ENCODE measurements around the gene SULT1C2. TPM values are rescaled to one million over a fixed set of nuclear protein-coding genes. Genes with fewer than 3 reads are reported as not detected.

The SULT1C2 gene
- total and polyA plus RNA-seq, 2 donors (not counting 1 experiment from before 2014, with no cell fraction given), result not detected

DNA sequence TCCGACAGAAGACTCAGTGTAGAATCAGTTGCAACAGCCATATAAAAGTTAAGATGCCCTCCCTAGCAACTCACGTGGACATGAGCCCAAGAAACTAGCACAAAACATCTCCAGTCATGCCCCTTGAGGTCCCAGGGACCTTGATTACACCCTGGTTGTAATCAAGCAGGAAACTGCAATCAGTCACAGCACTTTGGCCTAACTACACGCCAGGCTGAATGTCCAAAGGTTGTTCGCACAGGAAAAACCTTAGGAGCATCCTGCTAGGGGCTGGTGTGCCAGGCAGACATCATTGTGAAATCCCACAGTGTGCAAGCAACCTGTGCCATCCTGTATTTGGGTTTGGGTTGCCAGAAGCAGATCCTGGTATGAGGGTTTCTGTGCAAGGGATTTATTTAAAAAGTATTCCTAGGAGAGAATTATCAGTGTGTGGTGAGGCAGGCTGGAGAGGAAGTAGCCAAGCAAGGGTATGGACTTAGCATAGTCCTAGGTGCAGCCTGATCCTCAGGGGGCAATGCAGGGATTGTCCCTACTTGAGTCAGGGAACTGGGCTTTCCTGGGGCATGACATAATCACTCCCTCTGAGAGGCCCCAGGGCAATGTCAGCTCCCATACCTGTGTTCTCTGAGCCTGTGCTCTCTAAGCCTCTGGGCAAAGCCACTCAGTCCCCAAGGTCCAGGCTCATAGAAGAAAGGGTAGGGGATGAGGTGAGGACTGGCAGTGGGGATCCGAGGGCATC is 17.8 kb upstream of the SULT1C2 start:
- H3K4me1 ChIP-seq (ENCODE audit: control insufficient read depth in 2 of 2, insufficient read depth in 2 of 2, low read length in 2 of 2), result no peaks in the 10 kb centered on the region
- no peaks in the 10 kb centered on the region for H3K79me2 ChIP-seq (ENCODE audit: control insufficient read depth, insufficient read depth, low read length)
- no peak for DNase-seq
- H3K9me3 ChIP-seq (ENCODE audit: control extremely low read depth in 1 of 3, control insufficient read depth in 2 of 3, insufficient read depth in 1 of 3, low read length in 2 of 3), result no peaks in the 10 kb centered on the region
- H3K9ac ChIP-seq (ENCODE audit: low read length), result no peak overlapping the region
- CTCF ChIA-PET, result no interaction called here
- no peak overlapping the region for H2AFZ ChIP-seq (ENCODE audit: insufficient read depth, low read depth, low read length, poor library complexity, severe bottlenecking)
- intact Hi-C loops (cut with micrococcal nuclease), result no loop called here
- Mint-ChIP-seq H3K27ac (no peak overlapping the region), H3K4me1 (no peaks in the 10 kb centered on the region), H3K27me3 (peaks cover 8% of the 10 kb centered on the region), H3K4me3 (no peak overlapping the region), H3K9me3 (ENCODE audit: insufficient read depth) (no peaks in the 10 kb centered on the region)
- no peaks in the 10 kb centered on the region for H3K36me3 ChIP-seq (replicated peaks in 1 of 2; ENCODE audit: control extremely low read depth in 1 of 2, control insufficient read depth in 1 of 2, extremely low read depth in 1 of 2, insufficient read depth in 2 of 2, low read length in 1 of 2)
- no peak for TF ChIP-seq EZH2 (IDR thresholded peaks at IDR 0.05; ENCODE audit: borderline replicate concordance, insufficient read depth, low read depth, low read length, poor library complexity, severe bottlenecking)
- TF ChIP-seq, protein P1, sequence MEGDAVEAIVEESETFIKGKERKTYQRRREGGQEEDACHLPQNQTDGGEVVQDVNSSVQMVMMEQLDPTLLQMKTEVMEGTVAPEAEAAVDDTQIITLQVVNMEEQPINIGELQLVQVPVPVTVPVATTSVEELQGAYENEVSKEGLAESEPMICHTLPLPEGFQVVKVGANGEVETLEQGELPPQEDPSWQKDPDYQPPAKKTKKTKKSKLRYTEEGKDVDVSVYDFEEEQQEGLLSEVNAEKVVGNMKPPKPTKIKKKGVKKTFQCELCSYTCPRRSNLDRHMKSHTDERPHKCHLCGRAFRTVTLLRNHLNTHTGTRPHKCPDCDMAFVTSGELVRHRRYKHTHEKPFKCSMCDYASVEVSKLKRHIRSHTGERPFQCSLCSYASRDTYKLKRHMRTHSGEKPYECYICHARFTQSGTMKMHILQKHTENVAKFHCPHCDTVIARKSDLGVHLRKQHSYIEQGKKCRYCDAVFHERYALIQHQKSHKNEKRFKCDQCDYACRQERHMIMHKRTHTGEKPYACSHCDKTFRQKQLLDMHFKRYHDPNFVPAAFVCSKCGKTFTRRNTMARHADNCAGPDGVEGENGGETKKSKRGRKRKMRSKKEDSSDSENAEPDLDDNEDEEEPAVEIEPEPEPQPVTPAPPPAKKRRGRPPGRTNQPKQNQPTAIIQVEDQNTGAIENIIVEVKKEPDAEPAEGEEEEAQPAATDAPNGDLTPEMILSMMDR (IDR thresholded peaks at IDR 0.05), result no peak
- WGBS (ENCODE audit: insufficient coverage), result 72% methylated on average over 4 of the region's 5 CpGs
- H3K4me3 ChIP-seq (ENCODE audit: control extremely low read depth in 1 of 5, extremely low read depth in 1 of 5, insufficient read depth in 1 of 5, low read depth in 2 of 5, low read length in 4 of 5), result no peak overlapping the region
- no peak overlapping the region for H3K4me2 ChIP-seq (replicated peaks; ENCODE audit: low read depth, low read length, poor library complexity, severe bottlenecking)
- ATAC-seq (ENCODE audit: low read depth), result no peak
- POLR2A ChIA-PET, result no interaction called here
- H4K20me1 ChIP-seq (ENCODE audit: control insufficient read depth, insufficient read depth, low read length, poor library complexity, severe bottlenecking), result no peaks in the 10 kb centered on the region
- peaks cover 0 to 3% (median 0%) of the 10 kb centered on the region in 4 experiments for H3K27me3 ChIP-seq (replicated peaks in 1 of 4; ENCODE audit: control extremely low read depth in 1 of 4, control insufficient read depth in 3 of 4, insufficient read depth in 4 of 4, low read length in 3 of 4)
- no peak overlapping the region for H3K27ac ChIP-seq (ENCODE audit: low read length in 2 of 2)

DNA sequence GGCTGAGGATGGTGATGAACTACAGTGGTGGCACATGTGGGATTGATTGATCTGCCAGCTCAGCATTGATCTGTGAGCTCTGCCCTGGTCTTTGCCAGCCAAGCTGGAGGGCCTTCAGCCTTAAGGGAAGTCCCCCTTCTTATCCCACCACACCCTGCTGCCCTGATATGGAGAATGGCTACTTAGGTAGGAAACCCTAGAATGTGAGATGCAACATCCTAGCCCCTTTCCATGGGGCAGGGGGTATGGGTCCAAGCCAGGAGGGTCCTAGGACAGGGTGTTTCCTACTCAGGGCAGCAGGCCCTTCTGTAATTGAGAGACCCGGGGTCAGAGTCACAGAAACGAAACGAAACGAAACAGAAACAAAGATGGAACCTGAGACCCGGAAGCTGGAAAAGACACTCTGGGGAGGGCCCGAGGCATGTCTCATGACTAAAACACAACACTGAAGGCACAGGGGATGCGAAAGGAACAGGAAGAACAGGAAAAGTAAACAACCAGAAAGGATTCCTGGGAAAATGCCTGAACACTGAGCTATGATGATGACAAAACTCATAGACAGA is 16.9 kb upstream of the SULT1C2 start:
- H3K27me3 Mint-ChIP-seq, result peaks cover 8% of the 10 kb centered on the region
- 85% methylated on average over 7 of the region's 7 CpGs for WGBS (ENCODE audit: insufficient coverage)
- H2AFZ ChIP-seq (ENCODE audit: insufficient read depth, low read depth, low read length, poor library complexity, severe bottlenecking), result no peak overlapping the region
- POLR2A ChIA-PET, result no interaction called here
- CTCF ChIA-PET, result interaction anchor here (0.6 to 1.1 kb wide), 2 partner anchors 11 to 91 kb away, joined by 3 read pairs; no protein-coding TSS in a partner anchor
- H3K27ac Mint-ChIP-seq, result no peak overlapping the region
- H3K4me3 ChIP-seq (ENCODE audit: control extremely low read depth in 1 of 5, extremely low read depth in 1 of 5, insufficient read depth in 1 of 5, low read depth in 2 of 5, low read length in 4 of 5), result no peak overlapping the region
- DNase-seq, result no peak
- H3K4me1 ChIP-seq (ENCODE audit: control insufficient read depth in 2 of 2, insufficient read depth in 2 of 2, low read length in 2 of 2), result no peaks in the 10 kb centered on the region
- no peaks in the 10 kb centered on the region for H3K9me3 ChIP-seq (ENCODE audit: control extremely low read depth in 1 of 3, control insufficient read depth in 2 of 3, insufficient read depth in 1 of 3, low read length in 2 of 3)
- no peak for ATAC-seq (ENCODE audit: low read depth)
- no peak overlapping the region for H3K27ac ChIP-seq (ENCODE audit: low read length in 2 of 2)
- intact Hi-C loops (cut with micrococcal nuclease), result no loop called here
- no peaks in the 10 kb centered on the region for H3K79me2 ChIP-seq (ENCODE audit: control insufficient read depth, insufficient read depth, low read length)
- no peaks in the 10 kb centered on the region for H3K9me3 Mint-ChIP-seq (ENCODE audit: insufficient read depth)
- no peak overlapping the region for H3K4me2 ChIP-seq (replicated peaks; ENCODE audit: low read depth, low read length, poor library complexity, severe bottlenecking)
- H4K20me1 ChIP-seq (ENCODE audit: control insufficient read depth, insufficient read depth, low read length, poor library complexity, severe bottlenecking), result no peaks in the 10 kb centered on the region
- H3K36me3 ChIP-seq (replicated peaks in 1 of 2; ENCODE audit: control extremely low read depth in 1 of 2, control insufficient read depth in 1 of 2, extremely low read depth in 1 of 2, insufficient read depth in 2 of 2, low read length in 1 of 2), result no peaks in the 10 kb centered on the region
- H3K4me1 Mint-ChIP-seq, result no peaks in the 10 kb centered on the region
- no peak overlapping the region for H3K4me3 Mint-ChIP-seq
- TF ChIP-seq, protein P1 (IDR thresholded peaks at IDR 0.05), result no peak
- TF ChIP-seq EZH2 (IDR thresholded peaks at IDR 0.05; ENCODE audit: borderline replicate concordance, insufficient read depth, low read depth, low read length, poor library complexity, severe bottlenecking), result no peak
- no peak overlapping the region for H3K9ac ChIP-seq (ENCODE audit: low read length)
- peaks cover 0 to 3% (median 0%) of the 10 kb centered on the region in 4 experiments for H3K27me3 ChIP-seq (replicated peaks in 1 of 4; ENCODE audit: control extremely low read depth in 1 of 4, control insufficient read depth in 3 of 4, insufficient read depth in 4 of 4, low read length in 3 of 4)
